ENCODE measurements around the gene ZNRD2.

Gene ZNRD2

DNA sequence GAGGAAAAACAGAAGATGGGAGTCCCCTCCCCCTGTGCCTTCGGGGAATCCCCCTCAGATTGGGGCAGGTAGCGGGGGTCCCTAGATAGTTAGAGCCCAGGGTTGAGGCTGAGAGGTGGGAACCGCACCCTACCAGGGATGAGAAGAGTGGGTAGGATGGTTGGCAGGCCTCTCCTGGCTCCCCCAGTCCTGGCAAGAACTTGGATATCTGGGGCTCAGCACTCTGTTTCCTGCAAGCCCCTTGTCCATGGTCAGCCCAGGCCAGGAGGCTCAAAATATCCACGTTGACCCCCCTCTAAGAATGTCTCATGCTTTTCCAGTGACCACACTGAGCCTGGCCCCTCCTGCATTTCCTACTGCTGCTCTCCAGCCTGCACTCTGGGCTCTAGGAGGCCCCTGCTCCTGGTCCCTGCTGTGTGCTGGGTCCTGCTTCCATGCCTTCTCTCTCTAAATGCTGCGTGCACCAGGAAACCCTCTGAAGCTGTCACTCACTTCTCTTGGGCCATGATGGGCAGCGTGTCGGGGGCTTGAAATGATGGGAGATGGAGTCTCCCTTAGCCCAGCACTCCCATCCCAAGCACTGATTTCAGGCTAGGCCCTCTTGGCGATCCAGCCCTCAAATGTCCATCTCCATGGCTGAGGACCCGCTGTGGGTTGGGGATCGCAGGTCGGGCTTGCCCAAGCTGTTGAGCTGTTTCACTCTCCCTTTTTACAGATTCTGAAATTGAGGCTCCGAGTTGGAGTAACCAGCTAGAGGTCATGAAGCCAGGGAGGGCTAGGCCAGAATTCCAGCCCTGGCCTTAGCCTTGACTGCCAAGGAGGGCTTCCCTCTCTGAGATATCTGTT lies 41.7 kb downstream of the ZNRD2 start:
- no peak for DNase-seq

DNA sequence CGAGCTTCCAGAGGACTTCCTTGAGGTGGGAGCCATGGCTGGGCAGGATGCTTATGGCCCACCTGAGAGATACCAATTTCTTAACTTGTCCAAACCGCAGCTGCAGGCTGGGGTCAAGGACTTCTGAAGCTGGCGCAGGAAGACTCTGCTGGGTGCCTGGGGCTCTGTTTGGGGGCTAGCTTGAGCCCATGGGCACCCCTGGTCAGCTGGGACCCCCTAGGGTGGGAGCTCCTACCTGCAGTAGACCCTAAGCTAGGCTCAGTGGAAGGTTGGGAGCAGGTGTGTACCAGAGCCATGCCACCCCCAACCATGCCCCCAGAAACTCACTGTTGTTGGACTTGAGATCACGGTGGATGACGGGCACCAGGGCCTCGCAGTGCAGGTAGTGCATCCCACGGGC lies 42.4 kb downstream of the ZNRD2 start:
- DNase-seq: no peak

DNA sequence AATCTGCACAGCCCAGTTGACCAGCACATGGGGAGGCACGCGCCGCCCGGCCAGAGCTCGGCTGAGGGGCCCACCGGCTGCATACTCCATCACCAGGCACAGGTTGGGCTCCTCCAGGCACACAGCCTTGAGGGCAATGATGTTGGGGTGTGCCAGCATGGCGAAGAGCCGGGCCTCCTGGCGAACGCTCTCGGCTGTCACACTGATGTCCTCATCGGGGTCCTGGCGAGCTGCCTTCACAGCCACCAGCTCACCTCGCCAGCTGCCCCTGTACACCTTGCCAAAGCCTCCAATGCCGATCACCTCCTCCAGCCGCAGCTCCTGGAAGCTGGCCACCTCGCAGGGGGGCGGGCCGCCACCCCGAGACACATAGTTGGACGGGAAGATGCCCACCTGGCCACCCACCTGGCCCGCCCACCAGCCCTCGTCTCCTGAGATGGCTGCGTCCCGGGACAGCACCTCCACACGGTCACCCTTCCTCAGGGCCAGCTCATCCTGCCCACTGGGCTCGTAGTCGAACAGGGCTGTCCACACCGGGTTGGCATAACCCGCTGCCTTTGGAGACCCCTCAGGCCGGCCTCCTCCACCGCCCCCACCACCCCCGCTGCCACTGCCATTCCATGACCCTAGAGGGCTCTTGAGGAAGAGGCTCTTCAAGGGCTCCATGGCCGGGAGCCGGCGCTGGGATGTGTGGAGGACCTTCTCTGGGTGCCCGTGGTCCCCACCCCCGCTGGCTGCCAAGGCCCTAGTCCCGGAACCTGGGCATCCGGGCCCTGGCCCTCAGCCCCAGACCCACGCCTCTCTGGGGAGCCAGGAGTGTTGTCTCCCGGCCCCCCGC lies 43.0 kb downstream of the ZNRD2 start:
- DNase-seq: peak in 1 of 3 experiments; percentile 54

DNA sequence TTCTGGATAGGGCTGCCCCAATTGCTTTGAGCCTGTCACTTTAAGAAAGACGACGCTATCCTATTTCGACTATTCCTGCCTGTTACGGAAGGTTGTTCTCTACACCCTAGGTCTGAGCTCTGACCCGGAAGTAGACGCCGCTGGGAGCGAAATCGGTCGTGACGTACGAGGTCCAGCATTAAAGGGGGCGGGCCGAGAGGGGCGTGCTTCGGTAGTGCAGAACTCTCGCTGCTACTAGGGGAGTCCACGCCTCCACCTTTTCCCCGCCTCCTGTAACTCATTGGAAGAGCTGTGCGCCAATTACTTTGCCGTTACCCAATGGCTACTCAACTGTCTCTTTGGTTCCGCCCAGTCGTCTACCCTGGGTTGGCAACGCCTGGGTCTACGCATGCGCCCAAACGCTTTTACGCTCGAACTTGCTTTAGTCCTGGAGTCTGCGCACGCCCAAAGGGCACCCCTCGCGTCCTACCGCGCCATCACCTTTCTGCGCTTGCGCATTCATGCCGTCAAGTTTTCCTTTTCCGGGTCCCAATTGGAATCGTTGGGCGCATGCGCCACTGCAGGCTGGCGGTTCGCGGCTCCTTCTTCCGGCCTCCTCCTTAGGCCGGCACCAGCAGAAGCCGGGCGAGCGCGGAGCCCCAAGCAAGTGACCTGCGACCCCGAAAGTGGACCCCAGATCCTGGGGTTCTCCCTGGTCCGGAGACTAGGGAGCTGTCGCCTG lies 45.1 kb downstream of the ZNRD2 start, which contains the start of gene PCNX3:
Gene PCNX3 (plus strand): TSS at position 548 of the 721 bp plus-strand sequence. CDS start 536 bp downstream, outside the sequence.
- peak; percentile 100 for DNase-seq

DNA sequence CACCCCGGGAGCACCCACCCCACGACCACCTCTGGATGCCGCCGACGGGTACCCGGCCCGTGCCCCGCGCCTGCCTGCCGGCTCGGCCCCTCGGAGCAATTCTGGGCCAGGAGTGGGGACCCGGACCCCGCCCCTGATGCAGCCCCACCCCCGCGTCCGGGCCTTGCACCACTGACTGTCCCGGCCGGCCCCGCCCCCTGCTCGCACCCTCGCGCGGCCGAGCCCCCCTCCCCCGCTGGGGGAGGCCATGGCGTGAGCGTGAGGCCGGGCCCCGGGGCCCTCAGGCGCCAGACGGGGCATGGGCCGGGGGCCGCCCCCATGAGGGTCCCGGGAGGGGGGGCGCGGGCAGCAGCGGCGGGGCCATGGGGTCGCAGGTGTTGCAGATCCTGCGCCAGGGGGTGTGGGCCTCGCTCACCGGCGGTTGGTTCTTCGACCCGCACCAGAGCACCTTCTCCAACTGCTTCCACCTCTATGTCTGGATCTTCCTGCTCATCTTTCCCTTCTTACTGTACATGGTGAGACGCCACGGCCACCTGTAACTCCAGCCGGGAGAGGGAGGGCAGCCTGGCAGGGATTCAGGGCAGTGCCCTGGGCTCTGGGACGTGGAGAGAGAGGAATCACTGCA lies 45.8 kb downstream of the ZNRD2 start:
- peak in 2 of 3 experiments; percentile 65 to 72 for DNase-seq

DNA sequence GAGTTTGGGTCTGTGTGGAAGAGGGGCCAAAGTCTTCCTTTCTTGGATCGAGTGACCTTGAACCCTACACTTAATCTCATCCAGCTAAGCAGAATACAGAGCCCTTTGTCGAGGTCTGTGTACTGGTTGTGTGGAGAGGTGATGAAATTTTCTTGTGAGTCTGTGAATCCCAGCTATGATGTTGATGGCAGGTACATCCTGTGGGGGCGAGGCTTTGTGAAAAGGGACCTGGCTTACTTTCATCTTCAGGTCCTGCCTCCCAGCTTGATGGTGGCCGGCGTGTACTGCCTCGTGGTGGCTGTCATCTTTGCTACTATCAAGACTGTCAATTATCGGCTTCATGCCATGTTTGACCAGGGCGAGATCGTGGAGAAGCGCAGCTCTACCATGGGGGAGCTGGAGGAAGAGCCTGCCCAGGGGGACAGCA lies 46.3 kb downstream of the ZNRD2 start:
- DNase-seq: no peak

DNA sequence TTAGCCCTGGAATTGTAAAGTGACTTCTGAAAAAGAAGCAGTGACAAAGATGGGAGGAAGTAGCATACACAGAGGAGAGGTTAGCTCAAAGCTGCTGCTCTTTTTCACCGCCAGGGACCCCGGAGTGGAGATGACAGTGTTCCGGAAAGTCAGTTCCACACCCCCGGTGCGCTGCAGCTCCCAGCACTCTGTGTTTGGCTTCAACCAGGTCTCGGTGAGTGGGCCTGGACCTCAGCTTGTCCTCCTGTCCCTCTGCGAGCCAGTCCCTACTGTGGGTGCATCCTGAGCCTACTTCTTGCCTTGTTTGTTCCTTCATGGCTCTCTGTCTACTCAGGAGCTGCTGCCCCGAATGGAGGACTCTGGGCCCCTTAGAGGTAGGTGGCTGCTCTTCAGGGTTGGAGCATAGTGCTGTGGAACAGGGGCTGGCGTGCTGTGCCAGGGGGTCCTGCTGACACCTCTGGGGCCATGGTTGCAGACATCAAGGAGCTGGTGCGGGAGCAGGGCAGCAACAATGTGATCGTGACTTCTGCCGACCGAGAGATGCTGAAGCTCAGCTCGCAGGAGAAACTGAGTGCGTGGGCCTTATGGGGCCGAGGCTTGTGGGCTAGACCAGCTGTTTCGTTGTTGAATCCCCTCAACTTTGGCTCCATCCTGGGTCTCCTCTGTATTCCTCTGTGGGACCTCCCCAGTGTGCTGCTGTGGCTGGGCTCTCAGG lies 47.0 kb downstream of the ZNRD2 start:
- no peak for DNase-seq

DNA sequence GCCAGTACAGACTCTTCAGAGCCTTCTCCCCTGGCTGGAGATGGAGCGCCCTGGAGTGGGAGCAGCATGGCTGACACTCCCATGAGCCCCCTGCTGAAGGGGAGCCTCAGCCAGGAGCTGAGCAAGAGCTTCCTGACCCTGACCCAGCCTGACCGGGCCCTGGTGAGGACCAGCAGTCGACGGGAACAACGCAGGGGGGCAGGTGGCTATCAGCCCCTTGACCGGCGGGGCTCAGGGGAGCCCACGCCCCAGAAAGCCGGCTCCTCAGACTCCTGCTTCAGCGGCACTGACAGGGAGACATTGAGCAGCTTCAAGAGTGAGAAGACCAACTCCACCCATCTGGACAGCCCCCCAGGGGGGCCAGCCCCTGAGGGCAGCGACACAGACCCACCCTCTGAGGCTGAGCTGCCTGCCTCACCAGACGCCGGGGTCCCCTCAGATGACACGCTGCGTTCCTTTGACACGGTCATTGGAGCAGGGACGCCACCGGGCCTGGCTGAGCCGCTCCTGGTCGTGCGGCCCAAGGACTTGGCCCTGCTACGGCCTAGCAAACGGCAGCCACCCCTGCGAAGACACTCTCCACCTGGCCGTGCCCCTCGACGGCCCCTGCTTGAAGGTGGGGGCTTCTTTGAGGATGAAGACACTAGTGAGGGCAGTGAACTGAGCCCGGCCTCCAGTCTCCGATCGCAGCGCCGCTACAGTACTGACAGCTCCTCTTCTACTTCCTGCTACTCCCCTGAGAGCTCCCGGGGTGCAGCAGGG lies 47.9 kb downstream of the ZNRD2 start:
- no peak for DNase-seq

DNA sequence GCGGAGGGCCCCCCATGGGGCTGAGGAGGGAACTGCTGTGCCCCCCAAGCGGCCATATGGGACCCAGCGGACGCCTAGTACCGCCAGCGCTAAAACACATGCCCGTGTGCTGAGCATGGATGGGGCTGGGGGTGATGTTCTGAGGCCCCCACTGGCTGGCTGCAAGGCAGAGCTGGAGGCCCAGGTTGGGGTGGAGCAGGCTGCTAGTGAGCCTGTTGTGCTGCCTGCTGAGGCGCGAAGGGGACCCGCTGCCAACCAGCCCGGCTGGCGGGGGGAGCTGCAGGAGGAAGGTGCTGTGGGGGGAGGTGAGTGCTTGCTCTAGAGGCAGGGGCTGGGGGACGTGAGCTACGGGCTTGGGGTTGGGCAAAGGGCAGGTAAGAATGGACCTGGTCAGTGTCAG lies 48.5 kb downstream of the ZNRD2 start:
- DNase-seq: no peak

DNA sequence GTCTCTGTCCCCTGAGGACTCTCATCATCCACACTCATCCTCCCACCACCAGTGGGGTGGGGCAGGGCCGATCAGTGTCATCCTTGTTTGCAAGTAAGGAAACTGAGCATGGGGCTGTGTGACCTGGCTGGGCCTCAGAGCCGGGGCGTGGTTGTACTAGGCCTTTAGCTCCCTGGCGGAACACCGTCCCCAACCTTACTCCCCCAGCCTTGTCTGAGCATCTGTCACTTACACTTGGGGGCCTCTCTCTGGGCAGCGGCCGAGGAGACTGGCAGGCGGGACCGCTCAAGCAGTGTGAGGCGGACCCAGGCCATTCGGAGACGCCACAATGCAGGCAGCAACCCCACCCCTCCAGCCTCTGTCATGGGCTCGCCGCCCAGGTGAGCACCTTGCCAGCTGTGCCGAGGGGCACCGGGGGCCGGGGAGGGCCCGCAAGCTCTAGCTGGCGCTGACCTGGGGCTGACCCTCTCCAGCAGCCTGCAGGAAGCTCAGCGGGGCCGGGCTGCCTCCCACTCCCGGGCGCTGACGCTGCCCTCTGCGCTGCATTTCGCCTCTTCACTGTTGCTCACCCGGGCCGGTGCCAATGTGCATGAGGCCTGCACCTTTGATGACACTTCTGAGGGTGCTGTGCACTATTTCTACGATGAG lies 49.1 kb downstream of the ZNRD2 start:
- no peak for DNase-seq

DNA sequence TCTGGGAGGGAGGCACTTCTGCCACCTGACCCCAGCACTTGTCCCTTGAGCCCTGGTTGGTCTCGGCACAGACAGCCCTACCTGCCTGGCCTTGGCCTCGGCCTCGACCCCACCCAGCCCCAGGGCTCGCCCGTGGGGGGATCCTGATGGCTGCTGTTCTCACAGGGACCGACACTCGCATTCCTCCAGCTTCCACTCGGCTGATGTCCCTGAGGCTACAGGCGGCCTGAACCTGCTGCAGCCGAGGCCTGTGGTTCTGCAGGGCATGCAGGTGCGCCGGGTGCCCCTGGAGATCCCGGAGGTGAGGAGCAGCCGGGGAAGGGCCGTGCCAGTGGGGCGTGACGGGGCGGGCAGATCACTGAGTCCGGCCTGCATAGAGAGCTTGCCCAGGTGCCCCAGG lies 50.4 kb downstream of the ZNRD2 start:
- no peak for DNase-seq

DNA sequence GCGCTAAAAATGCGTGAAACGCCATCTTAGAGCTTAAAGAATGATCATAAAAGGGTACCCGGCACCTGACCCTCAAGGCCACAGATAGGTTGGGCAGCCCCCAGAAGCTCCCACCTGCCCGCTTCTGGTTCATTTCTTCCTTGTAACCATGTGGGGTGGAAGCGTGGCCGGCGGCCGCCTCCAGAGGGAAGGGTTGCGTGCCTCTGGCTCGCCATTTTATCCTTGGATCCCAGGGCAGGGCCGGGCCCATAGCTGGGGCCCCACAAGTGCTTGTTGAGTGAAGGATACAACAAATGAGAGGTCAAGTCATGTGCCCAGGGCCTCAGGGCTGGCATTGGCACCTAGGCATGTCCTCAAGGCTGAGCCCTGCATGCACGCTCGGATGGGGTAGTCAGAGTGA lies 51.2 kb downstream of the ZNRD2 start:
- DNase-seq: no peak

Measured in NCI-H1417 (cell line).